Measurements from ENCODE around the gene DNAI7.

DNAI7 gene

GRCh38 chr12:25124493-25124892 lies 70.5 kb downstream of the DNAI7 start:
- DNase-seq (ENCODE audit: low read depth): peak; percentile 37
- no peak for TF ChIP-seq CTCF (IDR thresholded peaks at IDR 0.05; ENCODE audit: insufficient read depth, low read depth, low read length, missing control alignments)

GRCh38 chr12:25123126-25123525 lies 71.8 kb downstream of the DNAI7 start:
- H3K4me3 ChIP-seq (ENCODE audit: low read length): no peak overlapping the region
- no peak for TF ChIP-seq CTCF (IDR thresholded peaks at IDR 0.05; ENCODE audit: insufficient read depth, low read depth, low read length, missing control alignments)
- no peak for DNase-seq (ENCODE audit: low read depth)

More at GRCh38 chr12:25124493-25124892, 70.5 kb downstream of the DNAI7 start:
- no peak overlapping the region for H3K4me3 ChIP-seq (ENCODE audit: low read length)

GRCh38 chr12:25121916-25122315 lies 73.0 kb downstream of the DNAI7 start:
- no peak for DNase-seq (ENCODE audit: low read depth)
- no peak overlapping the region for H3K4me3 ChIP-seq (ENCODE audit: low read length)
- TF ChIP-seq CTCF (IDR thresholded peaks at IDR 0.05; ENCODE audit: insufficient read depth, low read depth, low read length, missing control alignments): no peak

GRCh38 chr12:25121110-25121509 lies 73.8 kb downstream of the DNAI7 start:
- no peak for DNase-seq (ENCODE audit: low read depth)
- H3K4me3 ChIP-seq (ENCODE audit: low read length): no peak overlapping the region
- no peak for TF ChIP-seq CTCF (IDR thresholded peaks at IDR 0.05; ENCODE audit: insufficient read depth, low read depth, low read length, missing control alignments)

- DNase-seq (ENCODE audit: low read depth): no peak
Observed at GRCh38 chr12:25119020-25119419, 75.9 kb downstream of the DNAI7 start.

GRCh38 chr12:25115677-25116076 lies 79.3 kb downstream of the DNAI7 start:
- DNase-seq (ENCODE audit: low read depth): peak; percentile 21
- TF ChIP-seq CTCF (IDR thresholded peaks at IDR 0.05; ENCODE audit: insufficient read depth, low read depth, low read length, missing control alignments): no peak

More at GRCh38 chr12:25119020-25119419, 75.9 kb downstream of the DNAI7 start:
- no peak overlapping the region for H3K4me3 ChIP-seq (ENCODE audit: low read length)
- no peak for TF ChIP-seq CTCF (IDR thresholded peaks at IDR 0.05; ENCODE audit: insufficient read depth, low read depth, low read length, missing control alignments)

GRCh38 chr12:25113651-25114050 lies 81.3 kb downstream of the DNAI7 start:
- no peak overlapping the region for H3K4me3 ChIP-seq (ENCODE audit: low read length)
- no peak for TF ChIP-seq CTCF (IDR thresholded peaks at IDR 0.05; ENCODE audit: insufficient read depth, low read depth, low read length, missing control alignments)
- no peak for DNase-seq (ENCODE audit: low read depth)

More at GRCh38 chr12:25115677-25116076, 79.3 kb downstream of the DNAI7 start:
- H3K4me3 ChIP-seq (ENCODE audit: low read length): no peak overlapping the region
